Motor neuron (in vitro differentiated cells): Measurements from ENCODE around the gene NNT. TPM values are rescaled to one million over a fixed set of nuclear protein-coding genes. Genes with fewer than 3 reads are reported as not detected.
"Not testable (repeated sequence)": the region's sequence is repeated elsewhere in the genome, so short reads cannot be mapped to it uniquely, and the experiment has no call there.

Experiments
- ATAC-seq, 8 experiments: fragments of 200-7000 bp; cut with Tn5 transposase; replicated peaks in 6 of 8; 2 replicates each; pipeline ENCODE4 v1.8.0; 2021; ENCODE audit warnings: mild to moderate bottlenecking in 8 of 8, moderate library complexity in 8 of 8
- H3K27ac ChIP-seq, 2 donors: fragments of 250-450 bp; sonication (Bioruptor Pico); 2 replicates each; pipeline ENCODE4 v1.9.0; 2021; ENCODE audit warnings: antibody characterized with exemption in 2 of 2, mild to moderate bottlenecking in 2 of 2, moderate library complexity in 1 of 2
- H3K4me1 ChIP-seq, 2 donors: fragments of 250-450 bp; sonication (Bioruptor Pico); replicated peaks in 1 of 2; 2 replicates each; pipeline ENCODE4 v1.6.1; 2021; ENCODE audit warnings: antibody characterized with exemption in 2 of 2, mild to moderate bottlenecking in 2 of 2, moderate library complexity in 1 of 2
- H3K4me3 ChIP-seq, 5 donors: fragments of 250-450 bp; sonication (Bioruptor Pico); 2 replicates each; pipeline ENCODE4 v1.9.0; 2021; ENCODE audit warnings: antibody characterized with exemption in 5 of 5, mild to moderate bottlenecking in 5 of 5, moderate library complexity in 4 of 5
- WGBS, 10 experiments: fragments of 450-650 bp; shearing (Covaris generic); methylation state at CpG; one replicate each; pipeline ENCODE4 v1.0.0; 2022; 5-methylcytosine and 5-hydroxymethylcytosine counted together
- in situ Hi-C, 9 experiments: fragments of 400-800 bp; cut with MboI; loops; one replicate each; pipeline ENCODE4 v1.15.0; 2021; ENCODE audit warnings: low sequenced_read_pairs in 9 of 9, low pct_unique_long_range_greater_than_20kb in 2 of 9; ENCODE audit not compliant: unreplicated experiment in 9 of 9
- total RNA-seq, 8 experiments: library from RNA; unstranded; fragments of 300-600 nt; gene quantifications; 2 replicates each; pipeline versions ENCODE4 v1.2.3 to v1.2.4, GENCODE V29; 2022

NNT gene
- total RNA-seq, 8 experiments from 2014 or later = 37.0 to 112 (median 50.4) TPM

- no peak overlapping the region for H3K27ac ChIP-seq
- 14 to 100% (median 78%) methylated on average over 1 to 2 of the region's 2 CpGs for WGBS, 10 experiments
- ATAC-seq = no peak
- in situ Hi-C loops = no loop called here
- H3K4me1 ChIP-seq = no peaks in the 10 kb centered on the region
- no peak overlapping the region for H3K4me3 ChIP-seq
Measured at GRCh38 chr5:43664501-43665040, 61.6 kb downstream of the NNT start.

DNA sequence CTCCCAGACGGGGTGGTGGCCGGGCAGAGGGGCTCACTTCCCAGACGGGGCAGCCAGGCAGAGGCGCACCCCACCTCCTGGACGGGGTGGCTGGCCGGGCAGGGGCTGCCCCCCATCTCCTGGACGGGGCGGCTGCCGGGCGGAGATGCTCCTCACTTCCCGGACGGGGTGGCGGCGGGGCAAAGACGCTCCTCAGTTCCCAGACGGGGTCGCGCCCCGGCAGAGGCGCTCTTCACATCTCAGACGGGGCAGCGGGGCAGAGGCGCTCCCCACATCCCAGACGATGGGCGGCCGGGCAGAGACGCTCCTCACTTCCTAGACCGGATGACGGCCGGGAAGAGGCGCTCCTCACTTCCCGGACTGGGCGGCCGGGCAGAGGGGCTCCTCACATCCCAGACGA lies 62.8 kb downstream of the NNT start:
- in situ Hi-C loops, H3K4me3 ChIP-seq, H3K4me1 ChIP-seq, H3K27ac ChIP-seq, ATAC-seq: not testable (repeated sequence)
- WGBS, 10 experiments = no CpG with 5 or more reads among the region's 35 CpGs

- ATAC-seq, H3K27ac ChIP-seq, in situ Hi-C loops, H3K4me1 ChIP-seq, H3K4me3 ChIP-seq: not testable (repeated sequence)
- WGBS, 10 experiments = 100% methylated on average over 4 of the region's 8 CpGs; no CpG with 5 or more reads in 9 of the 10 experiments
Measured at GRCh38 chr5:43666728-43667127, 63.7 kb downstream of the NNT start.

GRCh38 chr5:43667379-43667778 lies 64.4 kb downstream of the NNT start:
- in situ Hi-C loops, ATAC-seq, H3K27ac ChIP-seq, H3K4me1 ChIP-seq, H3K4me3 ChIP-seq: not testable (repeated sequence)
- no CpG with 5 or more reads among the region's 5 CpGs for WGBS, 10 experiments

DNA sequence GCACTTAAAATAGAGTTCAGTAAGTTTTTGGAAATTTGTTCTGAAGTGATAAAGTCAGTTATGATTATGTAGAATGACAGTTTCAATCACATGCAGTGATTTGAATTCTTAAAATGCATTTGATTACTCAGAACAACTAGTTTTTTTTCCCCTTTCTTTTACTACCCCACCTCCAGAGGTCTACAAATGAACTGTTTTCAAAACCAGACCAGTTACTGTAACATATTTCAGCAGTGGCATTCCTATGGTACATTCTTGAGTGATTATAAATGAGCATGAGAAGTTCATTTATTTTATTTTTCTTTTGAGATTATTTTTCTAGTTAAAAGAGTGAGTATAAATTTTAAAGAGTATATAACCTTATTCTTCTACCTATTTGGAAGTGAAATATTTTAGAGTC lies 71.6 kb downstream of the NNT start:
- in situ Hi-C loops = no loop called here

GRCh38 chr5:43675357-43675756 lies 72.4 kb downstream of the NNT start:
- H3K4me3 ChIP-seq = no peak overlapping the region
- in situ Hi-C loops = no loop called here
- WGBS, 10 experiments = 92 to 100% (median 100%) methylated on average over 1 to 3 of the region's 3 CpGs
- H3K4me1 ChIP-seq = no peaks in the 10 kb centered on the region
- no peak for ATAC-seq
- no peak overlapping the region for H3K27ac ChIP-seq

More for the DNA sequence above, 71.6 kb downstream of the NNT start:
- no peak overlapping the region for H3K27ac ChIP-seq
- no peak overlapping the region for H3K4me3 ChIP-seq
- no peaks in the 10 kb centered on the region for H3K4me1 ChIP-seq
- ATAC-seq = no peak

DNA sequence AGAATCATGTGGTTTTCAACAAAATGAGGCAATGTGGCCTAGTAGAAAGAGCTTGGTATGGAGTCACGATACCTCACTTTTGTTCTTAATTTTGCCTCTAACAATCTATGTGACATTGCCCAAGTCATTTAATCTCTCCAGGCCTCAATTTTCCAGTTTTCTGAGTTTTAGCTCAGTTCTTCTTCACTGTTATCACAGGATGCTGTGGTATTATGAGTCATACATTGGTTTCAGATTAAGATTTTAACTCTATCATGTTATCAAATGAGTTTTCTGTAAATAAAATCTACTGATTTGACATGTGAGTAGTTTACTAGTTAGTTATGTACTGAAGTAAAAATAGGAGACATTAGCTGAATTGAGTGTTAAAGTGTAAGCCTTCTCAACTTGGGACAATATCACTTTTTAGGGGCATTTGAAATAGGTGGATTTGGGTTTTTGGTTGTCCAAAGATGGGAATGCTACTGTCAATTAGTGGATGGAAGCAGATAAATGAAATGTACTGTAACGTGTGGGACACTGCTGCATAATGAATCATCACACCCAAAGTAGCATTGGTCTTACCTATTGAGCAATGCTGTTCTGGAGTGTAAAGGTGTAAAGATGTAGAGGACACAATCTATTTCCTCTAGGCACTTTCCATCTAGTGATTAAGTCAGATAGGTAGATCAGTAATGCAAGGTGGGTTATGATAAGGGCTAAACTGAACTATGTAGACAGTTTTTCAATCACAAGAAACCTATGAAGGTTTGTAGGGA lies 73.3 kb downstream of the NNT start:
- 70 to 100% (median 94%) methylated on average over 1 to 2 of the region's 2 CpGs; no CpG with 5 or more reads in 1 of the 10 experiments for WGBS, 10 experiments

GRCh38 chr5:43677253-43677652 lies 74.3 kb downstream of the NNT start:
- in situ Hi-C loops = no loop called here
- peak in 2 of 8 experiments; percentile 67 to 79 for ATAC-seq
- no peak overlapping the region for H3K4me3 ChIP-seq
- 18 to 100% (median 93%) methylated on average over 3 to 4 of the region's 4 CpGs; no CpG with 5 or more reads in 1 of the 10 experiments for WGBS, 10 experiments
- H3K27ac ChIP-seq = no peak overlapping the region
- H3K4me1 ChIP-seq = no peaks in the 10 kb centered on the region

More for the DNA sequence above, 73.3 kb downstream of the NNT start:
- Histone ChIP-seq H3K4me3 (no peak overlapping the region), H3K27ac (no peak overlapping the region), H3K4me1 (no peaks in the 10 kb centered on the region)
- no peak for ATAC-seq
- in situ Hi-C loops = no loop called here

DNA sequence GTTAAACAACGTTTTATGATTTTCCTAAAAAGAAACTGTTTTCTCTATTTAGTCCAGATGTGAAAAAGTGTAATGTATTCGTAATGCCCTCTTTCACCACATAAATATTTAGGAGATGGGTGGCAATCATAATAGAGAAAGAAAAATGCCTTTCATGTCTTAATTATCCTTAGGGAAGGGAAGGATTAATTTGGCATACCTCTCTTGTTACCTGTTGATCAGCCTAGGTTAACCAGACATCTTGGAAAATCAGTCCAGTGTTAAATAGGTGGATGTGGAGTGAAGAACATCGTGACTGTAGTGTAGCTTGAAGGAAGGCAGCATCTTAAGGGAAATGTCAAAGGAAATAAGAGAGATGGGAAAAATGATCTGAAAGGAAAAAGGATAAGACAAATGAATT lies 76.2 kb downstream of the NNT start:
- WGBS, 10 experiments = 57 to 100% (median 87%) methylated on average over 2 to 3 of the region's 3 CpGs
- Histone ChIP-seq H3K4me3 (no peak overlapping the region), H3K4me1 (no peaks in the 10 kb centered on the region), H3K27ac (no peak overlapping the region)
- no peak for ATAC-seq
- in situ Hi-C loops = no loop called here

GRCh38 chr5:43680286-43680685 lies 77.3 kb downstream of the NNT start:
- H3K4me3 ChIP-seq = no peak overlapping the region
- in situ Hi-C loops = no loop called here
- 0 to 100% (median 80%) methylated on average over 1 to 4 of the region's 4 CpGs for WGBS, 10 experiments
- no peak for ATAC-seq
- H3K4me1 ChIP-seq = no peaks in the 10 kb centered on the region
- H3K27ac ChIP-seq = no peak overlapping the region

GRCh38 chr5:43683884-43684471 lies 81.0 kb downstream of the NNT start:
- Histone ChIP-seq H3K27ac (no peak overlapping the region), H3K4me3 (no peak overlapping the region), H3K4me1 (no peaks in the 10 kb centered on the region)
- no peak for ATAC-seq
- WGBS, 10 experiments = 52 to 100% (median 93%) methylated on average over 1 to 4 of the region's 4 CpGs
- in situ Hi-C loops = no loop called here

DNA sequence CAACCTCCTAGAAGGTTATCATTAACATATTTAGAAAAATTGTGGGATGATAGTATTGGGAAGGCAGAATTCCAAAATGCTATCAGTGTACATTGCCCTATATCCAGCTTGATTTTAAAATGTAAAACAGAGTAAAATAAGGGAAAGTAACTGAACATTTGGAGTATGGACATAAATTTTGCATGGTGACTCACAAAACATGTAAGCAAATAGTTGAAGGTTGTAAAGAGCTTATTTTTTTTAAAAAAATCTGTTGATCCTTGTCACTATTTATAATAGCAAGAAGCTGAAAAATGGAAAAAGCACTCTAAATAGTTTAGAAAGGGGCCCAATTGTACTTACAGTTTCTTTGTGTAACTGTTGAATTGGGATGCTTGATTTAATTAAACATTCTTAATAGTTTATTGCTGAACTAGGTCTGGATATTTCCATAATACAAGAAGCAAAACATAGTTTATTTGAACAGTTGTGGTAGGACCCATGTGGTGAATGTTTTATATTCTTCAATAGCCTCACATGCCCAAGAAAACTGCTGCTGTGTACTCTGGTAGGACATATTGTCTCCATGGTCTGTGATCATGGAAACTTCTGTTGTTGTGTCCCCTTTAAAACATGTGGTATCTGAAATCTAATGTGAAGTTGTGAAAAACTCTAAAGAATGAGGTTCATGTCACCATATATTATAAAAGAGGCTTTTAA lies 82.4 kb downstream of the NNT start:
- Histone ChIP-seq H3K4me3 (no peak overlapping the region), H3K4me1 (no peaks in the 10 kb centered on the region), H3K27ac (no peak overlapping the region)
- ATAC-seq = peak in 4 of 8 experiments; percentile 68 to 90 (median 76)
- in situ Hi-C loops = no loop called here

DNA sequence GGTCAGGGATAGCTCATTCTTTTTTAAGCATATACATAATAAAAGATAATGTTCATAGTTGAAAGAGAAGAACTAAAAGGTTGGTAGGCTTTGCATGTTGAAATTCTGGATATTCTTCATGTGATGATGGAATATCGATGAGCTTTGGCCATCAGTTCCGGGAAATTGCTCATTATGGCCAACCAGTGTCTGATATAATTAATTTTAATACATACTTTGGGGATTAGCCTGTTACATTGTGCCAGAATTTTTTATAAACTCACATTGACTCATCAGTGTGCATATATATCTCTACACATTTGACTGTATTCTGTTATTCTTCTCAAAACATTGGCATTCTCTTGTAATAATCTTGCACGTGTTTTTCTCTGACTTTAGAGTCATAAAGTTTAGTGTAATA lies 84.3 kb downstream of the NNT start:
- in situ Hi-C loops = no loop called here
- Histone ChIP-seq H3K4me3 (no peak overlapping the region), H3K4me1 (no peaks in the 10 kb centered on the region), H3K27ac (no peak overlapping the region)
- WGBS, 10 experiments = 80 to 100% (median 92%) methylated on average over 1 to 3 of the region's 3 CpGs; no CpG with 5 or more reads in 3 of the 10 experiments
- ATAC-seq = no peak
